Stimulated activated CD8-positive, alpha-beta memory T cell treated with anti-CD3 and anti-CD28 coated beads, Interleukin-12 subunit alpha, Interleukin-12 subunit beta, amount 100 ng/mL, for 24 hours (primary cell): ENCODE results near the gene BSPRY.
"Not testable (repeated sequence)": the region's sequence is repeated elsewhere in the genome, so short reads cannot be mapped to it uniquely, and the experiment has no call there.

Experiments used
- DNase-seq: peaks from one replicate; pipeline ENCODE4 v3.0.0-alpha.2; 2020; ENCODE audit errors: extremely low read depth

The BSPRY gene

GRCh38 chr9:113341712-113342410 lies 7.5 kb upstream of the BSPRY start:
- no peak for DNase-seq

DNA sequence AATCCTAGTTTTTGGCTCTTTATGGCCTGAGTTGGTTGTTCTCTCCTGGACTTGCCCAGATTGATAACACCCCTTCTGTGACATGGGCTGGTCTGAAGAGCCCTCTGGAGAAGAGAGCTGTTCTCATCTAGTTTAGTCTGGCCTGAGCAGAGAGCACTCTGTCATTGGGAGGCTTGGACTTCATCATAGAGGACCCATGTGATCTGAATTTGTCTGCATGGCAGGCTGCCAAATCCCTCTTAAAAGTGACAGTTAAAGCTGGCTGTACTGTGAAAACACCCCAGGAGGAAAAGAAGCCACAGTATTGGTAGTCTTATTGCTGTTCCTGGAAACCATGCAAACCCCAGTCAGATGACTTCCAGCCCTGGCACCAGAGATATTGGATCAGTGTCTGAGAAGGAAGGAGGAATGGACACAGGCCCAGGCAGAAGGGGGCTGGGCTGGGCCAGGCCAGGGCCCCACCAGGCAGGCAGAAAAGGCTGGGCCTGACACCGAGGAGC lies 5.6 kb upstream of the BSPRY start:
- DNase-seq: no peak

DNA sequence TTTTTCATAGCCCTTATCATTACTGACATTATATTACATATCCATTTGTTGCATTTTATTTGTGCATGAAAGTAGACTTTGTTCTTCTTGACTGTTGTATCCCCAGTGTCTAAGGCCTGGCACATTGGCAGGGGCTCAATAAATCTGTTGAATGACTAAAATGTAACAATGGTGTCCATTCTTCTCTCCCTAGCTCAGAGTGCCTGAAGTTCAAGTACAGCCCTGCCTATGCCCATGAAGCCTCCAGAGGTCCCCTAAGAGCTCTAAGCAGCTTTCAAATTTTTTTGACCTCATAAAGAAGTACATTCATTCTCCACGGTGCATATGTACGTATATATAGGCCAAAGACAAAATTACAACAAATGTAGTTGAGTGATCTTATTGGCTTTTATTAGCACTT lies 4.2 kb upstream of the BSPRY start:
- no peak for DNase-seq

- no peak for DNase-seq
Measured at GRCh38 chr9:113345671-113346070, 3.7 kb upstream of the BSPRY start.

- DNase-seq: no peak
Measured at GRCh38 chr9:113348437-113348836, 904 bp upstream of the BSPRY start.

GRCh38 chr9:113349066-113349444 lies 286 bp upstream of the BSPRY start:
- no peak for DNase-seq

DNA sequence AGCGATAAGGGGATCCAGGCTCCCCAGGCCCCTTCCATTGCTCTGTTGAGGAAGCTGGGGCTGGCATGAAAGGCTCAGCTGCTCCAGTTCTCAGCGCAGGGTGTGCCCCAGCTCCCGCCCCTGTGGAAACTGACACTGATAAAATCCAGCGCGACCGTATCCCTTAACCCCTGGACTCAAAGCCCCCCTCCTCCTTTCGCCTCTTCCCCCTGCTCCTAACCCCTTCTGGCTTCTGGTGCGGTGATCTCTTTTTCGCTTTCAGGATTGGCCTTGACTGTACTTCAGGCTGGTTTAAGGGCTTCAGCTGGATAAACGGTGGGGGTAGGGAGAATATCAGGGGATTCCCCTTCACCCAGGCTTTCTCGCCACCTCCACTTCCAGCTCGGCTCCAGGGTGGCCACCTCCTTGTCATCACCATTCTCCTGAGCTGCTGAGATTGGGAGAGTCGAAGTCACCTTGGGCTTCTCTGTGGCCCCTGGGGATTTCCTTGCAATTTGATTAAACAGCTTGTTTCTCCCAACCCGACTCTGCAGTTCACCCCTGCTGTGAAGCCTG lies 843 bp downstream of the BSPRY start:
- DNase-seq: no peak

DNA sequence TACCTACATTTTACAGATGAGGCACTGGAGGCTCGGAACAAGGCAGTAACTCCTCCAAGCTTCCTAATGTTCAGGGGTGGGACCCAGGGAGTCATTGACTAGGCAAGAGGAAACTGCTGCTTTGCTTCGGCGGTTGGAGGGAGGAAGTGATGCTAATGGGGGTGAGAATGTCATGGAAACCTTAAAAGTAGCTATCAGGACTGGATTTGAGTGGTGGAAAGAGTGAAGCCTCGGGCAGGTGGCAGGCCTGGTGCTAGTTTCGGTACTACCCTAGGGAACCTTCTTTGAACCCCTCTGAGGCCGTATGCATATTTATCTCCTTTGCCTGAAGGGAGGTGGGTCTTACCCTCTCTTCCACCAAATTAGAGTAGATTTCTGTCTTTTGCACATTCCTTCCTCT lies 1.6 kb downstream of the BSPRY start:
- no peak for DNase-seq

GRCh38 chr9:113352006-113352405 lies 2.7 kb downstream of the BSPRY start:
- DNase-seq: no peak

GRCh38 chr9:113352411-113352810 lies 3.1 kb downstream of the BSPRY start:
- DNase-seq: no peak

DNA sequence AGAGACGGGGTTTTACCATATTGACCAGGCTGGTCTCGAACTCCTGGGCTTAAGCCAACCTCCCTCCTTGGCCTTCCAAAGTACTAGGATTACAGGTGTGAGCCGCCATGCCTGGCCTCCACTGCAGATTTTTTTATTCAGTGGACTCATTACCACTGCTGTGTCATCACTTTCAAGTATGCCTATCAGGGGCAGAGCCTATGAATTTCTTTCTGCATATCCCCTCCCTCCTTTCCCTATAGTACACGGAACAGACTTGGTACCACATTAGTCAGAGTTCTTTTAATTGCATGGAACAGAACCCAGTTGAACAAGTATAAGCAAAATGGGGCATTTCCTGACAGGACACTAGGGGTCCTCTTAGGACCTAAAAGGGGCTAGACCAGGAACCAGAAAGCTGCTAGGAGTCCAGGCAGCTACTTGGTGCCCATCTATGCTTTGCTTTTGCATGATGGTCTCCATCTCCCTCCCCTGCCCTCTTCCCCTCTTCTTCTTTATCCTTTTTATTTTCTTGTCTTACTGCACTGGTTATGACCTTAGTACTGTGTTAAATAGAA lies 5.8 kb downstream of the BSPRY start:
- DNase-seq: no peak

DNA sequence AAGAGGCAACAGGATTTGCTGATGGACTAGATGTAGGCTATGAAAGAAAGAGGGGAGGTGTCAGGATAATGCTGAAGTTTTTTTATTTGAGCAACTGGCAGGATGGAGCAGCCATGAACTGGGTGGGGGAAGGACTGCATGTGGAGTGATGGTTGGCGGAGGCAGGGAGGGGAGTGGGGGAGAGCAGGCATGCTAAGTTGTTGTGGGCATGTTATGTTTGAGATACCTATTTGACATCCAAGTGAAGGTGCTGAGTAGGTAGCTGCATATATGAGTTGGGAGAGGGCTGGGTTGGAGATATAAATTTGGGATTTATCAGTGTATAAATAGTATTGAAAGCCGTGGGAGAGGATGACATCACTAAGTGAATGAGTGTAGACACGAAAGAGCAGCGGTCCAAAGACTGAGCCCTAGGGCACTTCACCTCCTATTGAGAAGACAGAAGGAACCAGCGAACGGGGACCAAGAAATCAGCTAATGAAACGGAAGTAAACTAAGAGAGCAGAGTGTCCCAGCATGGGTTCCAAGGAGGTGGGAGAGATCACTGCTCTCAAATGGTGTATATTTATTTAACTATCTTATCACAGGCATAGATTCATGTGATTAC lies 7.4 kb downstream of the BSPRY start:
- no peak for DNase-seq

DNA sequence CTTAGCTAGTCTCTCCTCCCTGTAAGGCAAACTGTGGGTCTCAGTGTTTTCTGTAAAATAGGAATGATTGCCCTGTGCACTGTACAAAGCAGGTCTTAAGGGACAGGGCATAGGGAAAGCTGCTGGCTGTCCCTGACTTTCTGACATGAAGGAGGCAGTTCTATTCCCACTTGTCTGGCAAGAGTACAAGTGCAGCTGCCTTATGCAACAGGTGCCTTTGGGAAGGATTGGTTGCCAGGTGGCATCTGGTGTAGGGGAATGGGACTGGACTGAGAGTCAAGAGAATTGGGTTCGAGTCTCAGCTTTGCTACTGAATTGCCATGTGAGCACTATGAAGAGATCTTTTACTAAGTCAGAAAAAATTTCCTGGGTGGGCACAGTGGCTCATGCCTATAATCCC lies 10.0 kb downstream of the BSPRY start:
- DNase-seq: no peak

DNA sequence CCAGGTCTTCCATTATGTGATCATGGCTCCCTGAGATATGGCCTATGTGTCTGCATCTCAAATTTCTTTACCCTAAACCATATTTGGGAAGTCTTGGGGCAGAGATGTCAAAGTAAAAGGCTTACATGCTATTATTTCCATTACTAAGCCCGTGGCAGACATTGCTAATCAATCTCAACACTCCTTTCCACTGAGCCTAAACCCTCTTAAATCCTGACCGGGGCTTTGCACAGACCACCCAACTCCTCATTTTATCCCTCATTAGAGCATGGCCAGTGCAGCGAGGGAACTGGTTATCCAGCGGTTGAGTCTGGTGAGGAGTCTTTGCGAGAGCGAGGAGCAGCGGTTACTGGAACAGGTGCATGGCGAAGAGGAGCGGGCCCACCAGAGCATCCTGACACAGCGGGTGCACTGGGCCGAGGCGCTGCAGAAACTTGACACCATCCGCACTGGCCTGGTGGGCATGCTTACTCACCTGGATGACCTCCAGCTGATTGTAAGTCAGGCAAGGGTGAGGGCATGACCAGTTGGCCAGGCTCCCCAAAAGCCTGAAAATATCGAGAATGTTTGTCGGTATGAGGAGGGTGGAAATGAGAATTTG lies 11.0 kb downstream of the BSPRY start:
- DNase-seq: no peak

DNA sequence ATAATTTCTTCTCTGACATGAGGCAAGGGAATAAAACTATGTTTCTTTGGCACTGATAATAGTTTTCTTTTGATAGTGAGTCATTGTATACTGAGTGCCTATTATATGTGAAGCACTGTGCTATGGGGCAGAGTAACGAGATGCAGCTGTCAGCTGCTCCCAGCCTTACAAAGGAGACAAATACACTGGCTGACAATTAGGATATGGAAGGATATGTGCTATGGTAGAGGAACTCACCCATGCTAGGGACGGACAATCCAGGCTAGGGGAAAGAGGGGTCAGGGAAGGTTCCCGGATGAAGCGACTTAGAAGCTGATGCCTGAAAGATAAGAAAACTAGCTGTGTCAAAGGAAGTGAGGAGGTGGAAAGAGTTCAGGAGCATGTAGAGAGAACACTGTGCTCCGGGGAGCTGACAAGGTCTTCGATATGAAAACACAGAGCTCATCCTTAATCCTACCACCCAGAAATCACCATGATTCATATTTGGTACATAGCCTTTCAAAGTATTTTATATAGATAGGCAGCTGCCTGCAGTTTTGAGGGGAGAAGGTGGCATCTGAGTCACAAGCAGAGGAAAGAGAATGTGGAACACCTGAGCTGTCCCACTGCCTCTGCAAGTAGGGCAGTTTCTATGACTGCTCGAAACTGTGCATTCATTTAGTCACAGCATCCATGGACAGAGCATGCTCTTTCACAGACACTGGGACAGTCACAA lies 12.1 kb downstream of the BSPRY start:
- DNase-seq: no peak

DNA sequence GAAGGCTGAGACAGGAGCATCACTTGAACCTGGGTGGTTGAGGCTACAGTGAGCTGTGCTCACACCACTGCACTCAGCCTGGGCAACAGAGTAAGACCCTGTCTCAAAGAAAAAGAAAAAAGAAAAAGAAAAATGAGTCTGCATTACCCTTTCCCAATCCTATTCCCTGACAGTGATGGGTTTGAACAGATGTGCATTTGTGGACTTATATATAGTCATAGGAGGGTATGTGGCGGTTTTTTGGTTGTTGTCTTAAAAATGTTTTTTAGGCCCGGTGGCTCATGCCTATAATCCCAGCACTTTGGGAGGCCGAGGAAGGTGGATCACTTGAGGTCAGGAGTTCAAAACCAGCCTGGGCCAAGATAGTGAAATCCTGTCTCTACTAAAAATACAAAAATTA lies 14.0 kb downstream of the BSPRY start:
- DNase-seq: no peak

- no peak for DNase-seq
Measured at GRCh38 chr9:113364951-113365350, 15.6 kb downstream of the BSPRY start.

- not testable (repeated sequence) for DNase-seq
Measured at GRCh38 chr9:113365652-113366051, 16.3 kb downstream of the BSPRY start.

- no peak for DNase-seq
Measured at GRCh38 chr9:113368348-113368981, 19.1 kb downstream of the BSPRY start.

DNA sequence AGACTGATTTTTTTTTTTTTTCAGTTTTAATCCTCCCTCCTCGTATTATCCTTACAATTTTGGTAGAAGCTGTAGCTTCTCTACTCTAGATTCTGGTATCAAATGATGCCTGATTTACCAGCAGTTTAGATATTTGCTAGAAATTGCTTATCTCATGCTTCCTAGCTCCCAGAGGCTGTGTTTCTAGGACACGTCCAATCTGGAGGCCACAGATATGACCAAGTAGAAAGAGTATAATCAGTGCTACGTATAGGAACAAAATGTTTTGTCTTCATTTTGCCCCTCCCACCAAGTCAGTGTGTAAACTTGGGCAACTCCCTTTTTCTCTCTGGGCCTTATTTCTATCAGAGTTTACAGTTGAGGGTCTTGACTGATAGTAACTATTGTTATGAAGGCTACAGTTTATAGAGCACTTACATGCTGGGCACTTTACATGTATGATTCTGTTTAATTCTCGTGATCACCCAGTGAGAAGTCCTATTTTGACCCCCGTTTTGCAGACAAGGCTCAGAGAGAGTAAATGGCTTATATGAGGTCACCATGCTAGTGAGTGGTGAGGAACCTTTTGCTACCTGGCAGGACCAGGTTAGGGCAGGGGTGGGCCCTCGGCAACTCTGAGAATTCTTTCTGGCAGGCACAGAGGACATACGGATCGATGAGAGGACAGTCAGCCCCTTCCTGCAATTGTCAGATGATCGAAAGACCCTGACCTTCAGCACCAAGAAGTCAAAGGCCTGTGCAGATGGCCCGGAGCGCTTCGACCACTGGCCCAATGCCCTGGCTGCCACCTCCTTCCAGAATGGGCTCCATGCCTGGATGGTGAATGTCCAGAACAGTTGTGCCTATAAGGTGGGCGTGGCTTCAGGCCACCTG lies 19.9 kb downstream of the BSPRY start:
- DNase-seq: no peak

- DNase-seq: no peak
Measured at GRCh38 chr9:113369855-113370140, 20.5 kb downstream of the BSPRY start.
